Fibroblast of lung (primary cell): ENCODE measurements around the gene EMSY.

ENCODE experiments used
- CTCF ChIP-seq, 2 donors: IDR thresholded peaks in 1 of 2; conservative IDR thresholded peaks in 1 of 2; 1 replicate in 1 of 2; 2 replicates in 1 of 2; pipeline ENCODE4 v1.5.1; 2011 to 2012; ENCODE audit warnings: low read length in 2 of 2, control low read depth in 1 of 2, inconsistent platforms in 1 of 2, low read depth in 1 of 2, mild to moderate bottlenecking in 1 of 2
- EZH2 ChIP-seq: IDR thresholded peaks from 2 replicates; pipeline ENCODE4 v1.5.1; 2012; ENCODE audit warnings: low read length, control low read depth, mild to moderate bottlenecking; ENCODE audit errors: missing control alignments

GRCh38 chr11:76561245-76561644 lies 116.4 kb downstream of the EMSY start:
- TF ChIP-seq CTCF (conservative IDR thresholded peaks at IDR 0.05 in 1 of 2, IDR thresholded peaks at IDR 0.05 in 1 of 2; ENCODE audit: low read depth in 1 of 2, low read length in 2 of 2) (no peak), EZH2 (no peak)
